Stimulated activated CD8-positive, alpha-beta memory T cell treated with anti-CD3 and anti-CD28 coated beads, Interleukin-4, amount 100 ng/mL, for 1 hour (primary cell): ENCODE data around the gene DNAJC28.
"Not testable (repeated sequence)": the region's sequence is repeated elsewhere in the genome, so short reads cannot be mapped to it uniquely, and the experiment has no call there.

Source experiments
- DNase-seq, 2 donors: peaks; one replicate each; pipeline ENCODE4 v3.0.0-alpha.2; 2020; ENCODE audit warnings: low read depth in 2 of 2, low spot score in 1 of 2

Gene DNAJC28

GRCh38 chr21:33481314-33481943, 10.1 kb downstream of the DNAJC28 start:
- DNase-seq, result no peak

- DNase-seq, result no peak
Observed at GRCh38 chr21:33480481-33481103, 10.9 kb downstream of the DNAJC28 start.

GRCh38 chr21:33479679-33480480, 11.6 kb downstream of the DNAJC28 start, which contains the start of gene TMEM50B:
Gene TMEM50B (minus strand): TSS chr21:33479974. CDS start chr21:33468885, 11,089 bp downstream.
- DNase-seq, result peak; percentile 90 to 95

- DNase-seq, result no peak
Observed at GRCh38 chr21:33478935-33479678, 12.4 kb downstream of the DNAJC28 start.

GRCh38 chr21:33478182-33478581, 13.3 kb downstream of the DNAJC28 start:
- DNase-seq, result no peak

GRCh38 chr21:33477066-33477465, 14.4 kb downstream of the DNAJC28 start:
- no peak for DNase-seq

- DNase-seq, result no peak
Observed at GRCh38 chr21:33473344-33473743, 18.2 kb downstream of the DNAJC28 start.

GRCh38 chr21:33470701-33471100, 20.8 kb downstream of the DNAJC28 start:
- no peak for DNase-seq

GRCh38 chr21:33469183-33469582, 22.3 kb downstream of the DNAJC28 start:
- DNase-seq, result not testable (repeated sequence)

GRCh38 chr21:33461538-33462250, 29.8 kb downstream of the DNAJC28 start:
- no peak for DNase-seq

- DNase-seq, result no peak
Observed at GRCh38 chr21:33458861-33459260, 32.7 kb downstream of the DNAJC28 start.

GRCh38 chr21:33455686-33456446, 35.6 kb downstream of the DNAJC28 start:
- DNase-seq, result no peak

GRCh38 chr21:33452362-33452761, 39.2 kb downstream of the DNAJC28 start:
- no peak for DNase-seq

GRCh38 chr21:33451634-33452071, 39.9 kb downstream of the DNAJC28 start:
- DNase-seq, result no peak

GRCh38 chr21:33449616-33450015, 41.9 kb downstream of the DNAJC28 start:
- no peak for DNase-seq

- DNase-seq, result not testable (repeated sequence)
Observed at GRCh38 chr21:33446620-33447019, 44.9 kb downstream of the DNAJC28 start.

GRCh38 chr21:33444499-33444898, 47.0 kb downstream of the DNAJC28 start:
- DNase-seq, result no peak

- DNase-seq, result no peak
Observed at GRCh38 chr21:33443194-33443593, 48.3 kb downstream of the DNAJC28 start.

- DNase-seq, result no peak
Observed at GRCh38 chr21:33441489-33442477, 49.7 kb downstream of the DNAJC28 start.
